NCI-H1694 treated with DMSO at 0.1 percent for 48 hours (cell line): Measurements from ENCODE around the gene CDH23.
A peak's percentile ranks its signal among the peaks of the same experiment; 100 is the strongest.
"Not testable (repeated sequence)": the region's sequence is repeated elsewhere in the genome, so short reads cannot be mapped to it uniquely, and the experiment has no call there.

Source experiments
- DNase-seq: peaks from one replicate; lab custom pipeline; 2025; lab: John Stamatoyannopoulos, UW

Gene CDH23

DNA sequence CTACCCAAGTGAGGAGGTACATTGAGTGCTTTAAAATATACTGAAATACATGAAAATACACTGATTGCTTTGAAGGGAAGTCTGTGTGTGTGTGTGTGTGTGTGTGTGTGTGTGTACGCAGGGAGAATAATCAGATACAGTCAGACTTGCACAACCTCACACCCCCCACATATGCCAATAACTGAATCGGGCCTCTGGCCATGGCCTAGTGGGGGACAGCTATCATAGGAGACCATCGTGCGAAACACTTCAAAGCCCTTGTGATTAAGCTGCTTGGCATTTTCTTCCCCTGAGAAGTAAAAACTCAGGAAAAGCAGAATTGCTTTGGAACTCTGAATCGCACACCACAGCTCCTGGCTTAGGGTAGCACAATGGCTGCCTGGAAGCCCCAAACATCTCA lies 187.7 kb downstream of the CDH23 start:
- DNase-seq: no peak

GRCh38 chr10:71584902-71585563 lies 188.3 kb downstream of the CDH23 start:
- DNase-seq: no peak

DNA sequence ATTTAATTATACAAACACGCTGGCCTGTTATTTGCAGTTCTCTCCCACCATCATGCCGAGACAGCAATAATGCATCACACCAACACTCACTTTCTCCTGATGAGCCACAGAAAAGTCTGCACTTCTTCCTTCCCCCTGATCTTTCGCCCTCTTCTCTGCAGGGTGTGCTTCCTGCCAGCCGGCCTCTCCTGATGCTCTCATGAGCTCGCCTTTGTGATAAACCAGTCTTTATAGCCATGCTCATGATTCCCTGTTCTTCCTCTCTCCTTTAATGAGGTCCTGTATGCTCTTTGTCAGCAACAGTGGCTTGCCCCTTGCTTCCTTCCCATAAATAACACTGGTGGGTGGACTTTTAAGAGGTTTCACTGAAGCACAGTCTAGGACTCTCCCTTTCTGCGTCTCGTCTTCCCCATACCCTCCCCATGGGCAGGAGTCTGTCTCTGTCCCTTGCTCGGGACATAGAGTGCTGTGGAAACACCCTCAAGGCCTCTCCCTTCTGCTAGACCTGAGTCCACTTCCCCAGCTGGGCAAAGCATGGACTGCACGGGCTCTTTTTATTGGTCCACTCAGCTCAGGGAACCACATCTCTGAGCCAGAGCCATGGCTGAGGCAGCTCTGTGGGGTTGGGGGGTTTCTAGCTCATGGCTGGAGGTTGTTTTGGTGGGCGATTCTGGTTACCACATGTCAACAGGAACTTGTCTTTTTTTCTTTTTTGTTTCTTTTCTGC lies 189.0 kb downstream of the CDH23 start:
- DNase-seq: no peak

GRCh38 chr10:71587941-71588573 lies 191.3 kb downstream of the CDH23 start:
- peak; percentile 54 for DNase-seq

DNA sequence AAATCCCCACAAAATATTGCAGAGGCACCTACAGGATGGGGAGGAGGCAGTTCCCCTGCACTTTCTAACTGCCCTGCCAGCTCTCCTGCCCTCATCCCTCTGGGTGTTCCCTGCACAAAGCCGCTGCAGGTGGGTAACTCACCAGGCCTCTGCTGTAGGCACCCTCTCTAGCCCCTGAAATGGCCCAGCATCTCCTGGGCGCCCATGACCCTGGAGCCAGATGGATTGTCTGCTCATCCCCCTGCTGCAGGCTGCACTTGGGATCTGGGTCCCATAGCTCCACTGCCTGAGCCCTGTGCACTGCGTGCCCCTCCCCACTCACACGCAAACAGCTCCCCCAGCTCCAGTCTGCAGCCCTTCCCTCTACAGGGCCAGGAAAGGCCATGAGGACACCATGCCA lies 192.0 kb downstream of the CDH23 start:
- no peak for DNase-seq

- no peak for DNase-seq
These were observed 193.2 kb downstream of the CDH23 start for GRCh38 chr10:71589617-71590551.

DNA sequence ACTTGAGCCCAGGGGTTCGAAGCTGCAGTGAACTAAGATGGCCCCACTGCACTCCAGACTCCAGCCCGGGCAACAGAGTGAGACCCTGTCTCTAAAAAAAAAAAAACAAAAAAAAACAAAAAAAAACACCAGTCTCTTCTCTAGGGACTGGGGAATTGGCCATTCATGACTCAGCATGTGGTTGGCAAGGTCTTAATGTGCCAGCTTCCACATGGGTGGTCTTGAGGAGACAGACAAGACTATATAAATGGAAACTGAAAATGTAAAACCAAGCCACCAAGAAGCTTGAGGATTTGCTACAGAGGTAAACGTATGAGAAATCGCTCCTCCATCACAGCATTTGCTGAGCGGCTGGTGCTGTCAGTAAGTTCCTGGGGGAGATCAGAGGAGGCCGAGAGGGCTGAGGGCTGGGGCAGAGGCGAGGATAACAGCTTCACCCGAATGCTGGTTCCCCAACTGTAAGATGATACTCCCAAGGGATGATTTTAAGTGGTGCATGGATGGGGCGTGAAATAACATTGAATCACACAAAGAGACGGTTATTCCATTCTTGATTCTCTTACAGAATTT lies 194.1 kb downstream of the CDH23 start:
- no peak for DNase-seq

DNA sequence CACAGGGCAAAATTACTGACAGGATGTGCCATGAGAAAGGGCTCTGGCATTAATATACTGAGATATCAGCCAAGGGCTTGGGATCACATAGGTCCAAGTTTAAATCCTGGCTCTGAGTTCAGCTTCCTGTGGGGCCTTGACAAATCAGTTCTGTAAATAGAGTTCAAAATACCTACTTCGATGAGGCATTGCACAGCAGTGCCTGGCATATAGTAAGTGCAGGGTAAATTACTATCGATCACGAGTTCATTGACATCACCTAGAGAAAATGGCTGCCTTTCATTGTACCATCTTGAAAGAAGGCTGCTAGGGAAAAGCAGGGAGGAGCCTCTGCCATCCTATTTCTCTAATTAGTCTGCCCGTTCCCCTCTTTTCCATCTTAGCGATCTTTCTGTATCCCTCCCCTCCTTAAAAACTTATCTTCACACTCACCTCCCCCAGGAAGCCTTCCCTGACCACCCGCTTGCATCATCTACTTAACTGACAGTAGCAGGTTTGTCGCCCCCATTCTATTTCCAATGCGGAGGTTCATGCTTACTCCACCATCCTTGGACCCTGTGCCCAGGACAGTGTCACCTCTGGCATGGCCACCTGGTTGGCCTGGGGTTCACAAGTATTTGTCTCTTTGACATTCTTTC lies 198.3 kb downstream of the CDH23 start:
- no peak for DNase-seq

- DNase-seq: no peak
These were observed 198.9 kb downstream of the CDH23 start for GRCh38 chr10:71595649-71596048.

- DNase-seq: no peak
These were observed 199.4 kb downstream of the CDH23 start for GRCh38 chr10:71596127-71596526.

DNA sequence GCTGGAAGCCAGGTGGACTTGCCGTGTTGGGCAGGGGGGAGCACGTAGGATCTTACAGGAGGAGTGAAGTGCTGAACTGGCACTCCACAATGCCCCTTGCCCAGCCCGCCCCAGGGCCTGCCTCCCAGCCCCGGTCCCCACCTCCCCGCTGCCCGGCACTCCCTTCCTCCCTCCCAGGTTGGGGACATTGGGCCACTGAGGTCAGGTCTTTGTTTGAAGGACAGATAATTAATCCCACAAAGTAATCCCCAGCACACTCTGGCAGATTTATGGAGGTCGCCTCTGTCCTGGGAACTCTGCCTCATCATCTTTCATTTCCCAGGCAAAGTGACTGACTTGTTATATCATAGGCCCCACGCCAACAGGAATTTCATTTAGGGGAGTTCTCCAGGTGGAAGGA lies 200.0 kb downstream of the CDH23 start:
- DNase-seq: no peak

DNA sequence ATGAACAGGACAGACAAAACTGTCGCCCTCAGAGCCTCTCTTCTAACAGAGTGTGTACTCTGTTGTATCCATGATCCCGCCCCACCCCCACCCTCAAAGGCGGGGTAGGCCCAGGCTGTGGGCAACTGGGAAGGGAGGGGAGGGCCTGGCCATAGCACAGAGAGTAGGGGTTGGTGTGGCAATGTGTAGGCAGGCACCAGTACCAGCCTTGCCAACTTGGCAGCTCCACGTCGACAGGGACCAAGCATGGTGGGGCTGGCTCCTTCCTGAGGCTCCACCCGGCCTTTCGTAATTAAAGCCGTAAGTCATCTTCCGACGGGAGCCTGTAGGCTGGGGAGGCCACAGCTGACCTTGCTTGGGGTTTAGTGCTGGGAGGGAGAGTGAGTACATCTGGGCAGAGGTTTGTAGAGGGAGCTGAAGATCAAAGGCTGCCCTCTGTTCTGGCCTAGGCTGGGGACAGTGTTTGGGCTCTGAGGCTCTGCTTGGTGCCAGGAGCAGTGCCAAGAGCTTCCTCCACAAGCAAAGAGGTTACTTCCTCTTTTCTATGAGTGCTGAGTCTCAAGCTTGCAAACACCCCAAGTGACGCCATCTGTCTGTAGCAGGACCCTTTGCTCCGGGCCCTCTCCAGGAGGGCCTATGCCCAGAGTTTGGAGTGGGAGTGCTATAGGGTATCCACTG lies 201.2 kb downstream of the CDH23 start:
- DNase-seq: no peak

- no peak for DNase-seq
These were observed 201.9 kb downstream of the CDH23 start for GRCh38 chr10:71598621-71599055.

DNA sequence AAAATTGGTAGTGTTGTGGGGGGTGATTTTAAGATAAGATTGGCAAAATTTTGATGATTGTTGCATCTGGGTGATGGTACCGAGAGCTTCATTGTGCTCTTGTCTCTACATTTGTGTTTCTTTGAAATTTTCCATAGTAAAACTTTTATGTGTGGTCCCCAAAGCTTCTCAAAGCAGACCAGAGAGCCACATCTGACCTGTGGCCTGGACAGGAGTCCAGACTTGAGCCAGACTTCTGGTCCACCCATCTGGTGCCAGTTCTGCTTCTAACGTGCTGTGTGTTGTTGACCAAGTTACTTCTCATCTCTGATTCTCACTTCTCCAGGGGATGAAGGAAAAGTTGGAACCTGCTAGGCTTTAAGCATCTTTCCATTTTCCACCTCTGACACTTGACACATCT lies 202.8 kb downstream of the CDH23 start:
- DNase-seq: no peak

- not testable (repeated sequence) for DNase-seq
These were observed 203.5 kb downstream of the CDH23 start for GRCh38 chr10:71600242-71600641.

DNA sequence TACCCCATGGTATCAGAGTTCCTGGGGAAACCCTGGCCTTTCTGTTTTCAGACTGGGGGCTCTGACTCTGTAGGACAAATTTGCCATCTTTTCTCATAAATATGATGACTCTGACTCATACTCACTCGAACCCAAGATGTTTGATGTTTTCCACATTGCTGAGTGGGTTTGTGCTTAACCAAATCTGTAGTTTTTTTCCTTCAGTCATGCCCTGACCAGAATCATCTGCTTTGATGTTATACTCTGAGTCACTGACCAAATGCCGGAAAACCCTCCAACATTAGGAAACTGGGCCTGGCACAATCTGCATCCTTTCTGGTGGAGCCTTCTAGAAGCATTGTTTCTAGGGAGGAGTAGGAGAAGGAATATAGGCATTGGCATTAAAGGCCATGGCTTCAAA lies 204.1 kb downstream of the CDH23 start:
- no peak for DNase-seq

GRCh38 chr10:71601273-71601672 lies 204.6 kb downstream of the CDH23 start:
- DNase-seq: no peak

DNA sequence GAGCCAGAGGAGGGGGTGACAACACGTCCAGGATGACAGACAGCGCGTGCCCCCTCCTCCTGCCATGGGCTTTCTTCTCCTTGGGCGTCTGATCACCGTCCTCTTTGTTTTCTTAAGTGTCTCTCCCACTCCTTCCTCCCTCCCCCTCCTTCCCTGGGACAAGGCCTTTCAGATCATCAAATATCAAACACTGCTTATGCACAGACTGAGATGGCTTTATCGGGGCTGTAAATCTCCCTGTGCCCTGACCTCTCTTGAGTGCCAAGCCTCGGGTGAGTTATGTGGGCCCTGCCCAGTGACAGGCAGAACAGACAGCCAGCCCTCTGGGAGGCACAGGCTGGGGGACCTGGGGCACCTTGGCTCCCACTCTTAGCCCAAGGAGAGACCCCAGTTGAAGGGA lies 206.4 kb downstream of the CDH23 start:
- no peak for DNase-seq

- no peak for DNase-seq
These were observed 207.0 kb downstream of the CDH23 start for GRCh38 chr10:71603754-71604153.

DNA sequence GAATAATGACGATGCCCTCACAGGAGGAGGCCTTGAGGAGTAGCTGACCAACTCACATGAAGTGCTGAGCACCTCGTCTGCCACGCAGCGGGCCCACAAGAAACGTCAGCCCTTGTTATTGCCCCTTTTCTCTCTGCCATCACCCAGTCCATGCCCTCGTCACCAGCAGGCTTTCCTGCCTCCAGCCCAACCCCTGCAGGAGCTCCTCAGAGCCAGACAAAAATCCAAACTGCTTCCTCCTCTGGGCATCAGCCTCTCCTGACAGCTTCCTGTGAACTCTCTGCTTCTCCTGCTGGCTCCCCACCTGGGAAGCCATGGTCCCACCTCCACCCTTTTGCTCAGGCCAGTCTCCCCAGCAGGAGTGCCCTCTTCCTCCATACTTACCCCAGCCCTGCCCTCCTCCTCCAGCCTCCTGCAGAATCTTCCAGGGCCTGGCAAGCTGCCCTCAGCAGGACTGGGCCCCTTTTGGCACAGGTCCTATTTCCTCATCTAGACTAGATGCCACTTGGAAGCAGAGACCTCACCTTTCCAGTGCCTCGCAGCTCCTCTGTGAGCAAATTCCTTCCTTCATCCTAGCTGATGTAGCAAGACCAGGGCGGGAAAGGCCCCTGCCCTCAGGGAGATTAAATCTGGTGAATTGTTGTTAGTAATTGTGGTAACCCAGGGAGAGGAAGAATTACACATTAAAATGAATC lies 207.8 kb downstream of the CDH23 start:
- no peak for DNase-seq
